Neural progenitor cell (in vitro differentiated cells): ENCODE results near the gene ITFG1. TPM values are rescaled to one million over a fixed set of nuclear protein-coding genes. Genes with fewer than 3 reads are reported as not detected.

Experiments used
- DNase-seq: peaks from one replicate; pipeline ENCODE4 v3.0.0-alpha.2; 2016; ENCODE audit warnings: low spot score
- H2AFZ ChIP-seq: fragments of 200-600 bp; sonication (generic); replicated peaks from 2 replicates; pipeline ENCODE4 v1.6.1; 2016; ENCODE audit warnings: antibody characterized with exemption
- H3F3A ChIP-seq: fragments of 200-600 bp; sonication (generic); 2 replicates; pipeline ENCODE4 v1.6.1; 2016; ENCODE audit warnings: antibody characterized with exemption, low read depth
- H3K27ac ChIP-seq: fragments of 200-600 bp; sonication (generic); 2 replicates; pipeline ENCODE4 v1.5.1; 2016; ENCODE audit warnings: mild to moderate bottlenecking
- H3K27me3 ChIP-seq: fragments of 200-600 bp; sonication (generic); 2 replicates; pipeline ENCODE4 v1.6.1; 2016; ENCODE audit warnings: mild to moderate bottlenecking, moderate library complexity
- H3K36me3 ChIP-seq: fragments of 200-600 bp; sonication (generic); 2 replicates; pipeline ENCODE4 v1.5.1; 2016
- H3K4me1 ChIP-seq: fragments of 200-600 bp; sonication (generic); 2 replicates; pipeline ENCODE4 v1.6.1; 2016; ENCODE audit warnings: mixed run types
- H3K4me2 ChIP-seq: fragments of 200-600 bp; sonication (generic); 2 replicates; pipeline ENCODE4 v1.6.1; 2016
- H3K4me3 ChIP-seq: fragments of 200-600 bp; sonication (generic); 2 replicates; pipeline ENCODE4 v1.5.1; 2016
- H3K79me2 ChIP-seq: fragments of 200-600 bp; sonication (generic); 2 replicates; pipeline ENCODE4 v1.6.1; 2016; ENCODE audit warnings: low read depth
- H3K9ac ChIP-seq: fragments of 200-600 bp; sonication (generic); 2 replicates; pipeline ENCODE4 v1.6.1; 2016
- H3K9me3 ChIP-seq: fragments of 200-600 bp; sonication (generic); 2 replicates; pipeline ENCODE4 v1.5.1; 2016; ENCODE audit warnings: low read depth
- H4K20me1 ChIP-seq: fragments of 200-600 bp; sonication (generic); 2 replicates; pipeline ENCODE4 v1.6.1; 2016; ENCODE audit warnings: low read depth
- H3K27ac Mint-ChIP-seq: 3 replicates; pipeline ENCODE4 v1.8.0; 2021; ENCODE audit warnings: mixed read lengths
- H3K27me3 Mint-ChIP-seq: 2 replicates; pipeline ENCODE4 v1.8.0; 2022; ENCODE audit warnings: low read depth, mild to moderate bottlenecking, inconsistent platforms, moderate library complexity, mixed read lengths; ENCODE audit not compliant: insufficient read depth
- H3K36me3 Mint-ChIP-seq: 3 replicates; pipeline ENCODE4 v1.8.0; 2021; ENCODE audit warnings: mixed read lengths
- H3K4me1 Mint-ChIP-seq: 3 replicates; pipeline ENCODE4 v1.8.0; 2021; ENCODE audit warnings: mixed read lengths
- H3K4me3 Mint-ChIP-seq: 3 replicates; pipeline ENCODE4 v1.8.0; 2021; ENCODE audit warnings: mild to moderate bottlenecking, moderate library complexity, mixed read lengths
- H3K9me3 Mint-ChIP-seq: 3 replicates; pipeline ENCODE4 v1.8.0; 2020; ENCODE audit warnings: mixed read lengths
- CTCF ChIP-seq: fragments of 200-600 bp; sonication (generic); IDR thresholded peaks from 2 replicates; pipeline ENCODE4 v1.5.1; 2017; ENCODE audit warnings: antibody characterized with exemption, mild to moderate bottlenecking
- EZH2 ChIP-seq: fragments of 200-600 bp; sonication (generic); IDR thresholded peaks from 2 replicates; pipeline ENCODE4 v1.6.1; 2017; ENCODE audit warnings: antibody characterized with exemption, mild to moderate bottlenecking, moderate library complexity
- EZH2phosphoT487 ChIP-seq: fragments of 200-600 bp; sonication (generic); IDR thresholded peaks from 2 replicates; pipeline ENCODE4 v1.6.1; 2017; ENCODE audit warnings: antibody characterized with exemption
- total RNA-seq: library from RNA; depleted of rRNA; stranded (reverse); fragments of >200 nt; gene quantifications from 2 replicates; pipeline ENCODE4 v1.2.3, GENCODE V29; 2015; ENCODE audit warnings: low replicate concordance

ITFG1 gene
- total RNA-seq, 1 donor from 2014 or later: 61.8 TPM

GRCh38 chr16:47278306-47278970 is 182.4 kb downstream of the ITFG1 start:
- H3K36me3 Mint-ChIP-seq: peaks cover under 1% of the 10 kb centered on the region
- H3K9me3 ChIP-seq: peaks cover 3% of the 10 kb centered on the region
- no peak overlapping the region for H3K9ac ChIP-seq
- peaks cover 6% of the 10 kb centered on the region for H3K9me3 Mint-ChIP-seq
- H3K4me1 Mint-ChIP-seq: no peaks in the 10 kb centered on the region
- no peaks in the 10 kb centered on the region for H4K20me1 ChIP-seq
- no peaks in the 10 kb centered on the region for H3K79me2 ChIP-seq
- no peak for DNase-seq
- H3K4me3 Mint-ChIP-seq: no peak overlapping the region
- no peaks in the 10 kb centered on the region for H3K36me3 ChIP-seq
- no peaks in the 10 kb centered on the region for H3K27me3 ChIP-seq
- H2AFZ ChIP-seq: no peak overlapping the region
- H3F3A ChIP-seq: no peaks in the 10 kb centered on the region
- H3K27ac ChIP-seq: no peak overlapping the region
- TF ChIP-seq EZH2 (no peak), EZH2phosphoT487 (no peak), CTCF (no peak)
- no peaks in the 10 kb centered on the region for H3K4me1 ChIP-seq
- no peak overlapping the region for H3K27ac Mint-ChIP-seq
- H3K4me3 ChIP-seq: no peak overlapping the region
- no peaks in the 10 kb centered on the region for H3K27me3 Mint-ChIP-seq
- H3K4me2 ChIP-seq: no peak overlapping the region

GRCh38 chr16:47276522-47276921 is 184.3 kb downstream of the ITFG1 start:
- no peaks in the 10 kb centered on the region for H3K9me3 ChIP-seq
- TF ChIP-seq EZH2phosphoT487: no peak
- no peak for TF ChIP-seq EZH2
- TF ChIP-seq CTCF: no peak
- Mint-ChIP-seq H3K27me3 (no peaks in the 10 kb centered on the region), H3K36me3 (peaks cover 5% of the 10 kb centered on the region), H3K27ac (no peak overlapping the region), H3K4me1 (no peaks in the 10 kb centered on the region), H3K9me3 (no peaks in the 10 kb centered on the region), H3K4me3 (no peak overlapping the region)
- no peaks in the 10 kb centered on the region for H4K20me1 ChIP-seq
- no peaks in the 10 kb centered on the region for H3K36me3 ChIP-seq
- H3K4me3 ChIP-seq: no peak overlapping the region
- H3K27ac ChIP-seq: no peak overlapping the region
- H3K27me3 ChIP-seq: no peaks in the 10 kb centered on the region
- H3K79me2 ChIP-seq: no peaks in the 10 kb centered on the region
- no peaks in the 10 kb centered on the region for H3F3A ChIP-seq
- no peak overlapping the region for H3K9ac ChIP-seq
- H3K4me1 ChIP-seq: no peaks in the 10 kb centered on the region
- no peak overlapping the region for H2AFZ ChIP-seq
- no peak overlapping the region for H3K4me2 ChIP-seq
- DNase-seq: no peak

GRCh38 chr16:47262938-47263337 is 197.9 kb downstream of the ITFG1 start:
- no peak overlapping the region for H3K4me3 Mint-ChIP-seq
- Histone ChIP-seq H3K9me3 (no peaks in the 10 kb centered on the region), H3K4me2 (no peak overlapping the region), H3K79me2 (no peaks in the 10 kb centered on the region), H2AFZ (no peak overlapping the region), H3F3A (no peaks in the 10 kb centered on the region), H3K27me3 (no peaks in the 10 kb centered on the region), H3K36me3 (no peaks in the 10 kb centered on the region), H4K20me1 (no peaks in the 10 kb centered on the region), H3K4me3 (no peak overlapping the region), H3K4me1 (no peaks in the 10 kb centered on the region), H3K27ac (no peak overlapping the region), H3K9ac (no peak overlapping the region)
- no peak for DNase-seq
- H3K36me3 Mint-ChIP-seq: peaks cover 3% of the 10 kb centered on the region
- no peaks in the 10 kb centered on the region for H3K9me3 Mint-ChIP-seq
- H3K27me3 Mint-ChIP-seq: no peaks in the 10 kb centered on the region
- TF ChIP-seq EZH2 (no peak), CTCF (no peak), EZH2phosphoT487 (no peak)
- H3K4me1 Mint-ChIP-seq: peaks cover 5% of the 10 kb centered on the region
- no peak overlapping the region for H3K27ac Mint-ChIP-seq
